H1 (cell line): ENCODE measurements around the gene KTI12. TPM values are rescaled to one million over a fixed set of nuclear protein-coding genes. Genes with fewer than 3 reads are reported as not detected.
A peak's percentile ranks its signal among the peaks of the same experiment; 100 is the strongest.

Source experiments
- CTCF ChIA-PET: fragments of 300-600 bp; sonication (Branson Sonifier 250); formaldehyde crosslinking; loops from one replicate; lab custom pipeline; 2021; ENCODE audit not compliant: partially characterized antibody; lab: Charles Lee
- POLR2A ChIA-PET: fragments of 300-600 bp; sonication (Branson Sonifier 250); formaldehyde crosslinking; loops from one replicate; lab custom pipeline; 2021; ENCODE audit warnings: inconsistent platforms; ENCODE audit not compliant: partially characterized antibody; lab: Charles Lee
- DNase-seq, 2 experiments: peaks; one replicate each; pipeline versions ENCODE4 v3.0.0 to v3.0.0-alpha.2; 2010 to 2022; ENCODE audit warnings: low spot score in 2 of 2, low read depth in 1 of 2, mixed read lengths in 1 of 2
- FAIRE-seq: peaks from 2 replicates; lab custom pipeline; 2011; peaks lifted over from hg19 to GRCh38; lab: Jason Lieb, UNC
- H2AFZ ChIP-seq: 2 replicates; pipeline ENCODE4 v1.8.1; 2012; ENCODE audit warnings: low read length, inconsistent platforms
- H2AK5ac ChIP-seq: 2 replicates; pipeline ENCODE4 v1.6.1; 2013; ENCODE audit warnings: low read depth, low read length
- H2BK120ac ChIP-seq: replicated peaks from 2 replicates; pipeline ENCODE3; 2013; ENCODE audit warnings: low read depth, low read length, inconsistent platforms
- H2BK12ac ChIP-seq: 2 replicates; pipeline ENCODE4 v1.6.1; 2013; ENCODE audit warnings: low read depth, low read length
- H2BK15ac ChIP-seq: 2 replicates; pipeline ENCODE4 v1.6.1; 2013; ENCODE audit warnings: low read length
- H2BK20ac ChIP-seq: 2 replicates; pipeline ENCODE4 v1.6.1; 2013; ENCODE audit warnings: low read length
- H2BK5ac ChIP-seq: 2 replicates; pipeline ENCODE4 v1.6.1; 2013; ENCODE audit warnings: low read depth, low read length
- H3K14ac ChIP-seq: 2 replicates; pipeline ENCODE4 v1.6.1; 2013; ENCODE audit warnings: inconsistent platforms; ENCODE audit not compliant: insufficient read length
- H3K18ac ChIP-seq: 2 replicates; pipeline ENCODE4 v1.6.1; 2013; ENCODE audit warnings: low read length; ENCODE audit errors: extremely low read depth
- H3K23ac ChIP-seq: 2 replicates; pipeline ENCODE4 v1.6.1; 2013; ENCODE audit warnings: inconsistent platforms; ENCODE audit not compliant: insufficient read length
- H3K23me2 ChIP-seq: 2 replicates; pipeline ENCODE4 v1.6.1; 2013; ENCODE audit warnings: low read depth, low read length
- H3K27ac ChIP-seq: 2 replicates; pipeline ENCODE4 v1.6.1; 2011; ENCODE audit warnings: low read depth, low read length, inconsistent platforms
- H3K27me3 ChIP-seq, 4 experiments: replicated peaks in 1 of 4; 1 replicate in 1 of 4; 2 replicates in 3 of 4; pipeline versions ENCODE4 v1.6.1 to v1.8.1; 2011 to 2013; ENCODE audit warnings: low read length in 3 of 4, mild to moderate bottlenecking in 3 of 4, inconsistent platforms in 2 of 4, mixed read lengths in 2 of 4, moderate library complexity in 1 of 4; ENCODE audit not compliant: control insufficient read depth in 3 of 4, insufficient read depth in 3 of 4; ENCODE audit errors: extremely low read depth in 1 of 4
- H3K36me3 ChIP-seq, 4 experiments: 2 replicates each; pipeline versions ENCODE4 v1.6.1 to v1.8.1; 2011 to 2013; ENCODE audit warnings: mild to moderate bottlenecking in 4 of 4, low read length in 3 of 4, moderate library complexity in 2 of 4, control low read depth in 1 of 4, inconsistent platforms in 1 of 4; ENCODE audit not compliant: insufficient read depth in 4 of 4, control insufficient read depth in 2 of 4
- H3K4ac ChIP-seq: replicated peaks from 2 replicates; pipeline ENCODE3; 2013; ENCODE audit warnings: low read length, low read depth, mixed read lengths, inconsistent platforms; ENCODE audit not compliant: insufficient read length
- H3K4me1 ChIP-seq, 4 experiments: replicated peaks in 1 of 4; 1 replicate in 1 of 4; 2 replicates in 3 of 4; pipeline versions ENCODE4 v1.6.1 to v1.8.1; 2011 to 2013; ENCODE audit warnings: low read length in 3 of 4, inconsistent platforms in 2 of 4, mixed read lengths in 1 of 4; ENCODE audit not compliant: insufficient read depth in 4 of 4, control insufficient read depth in 3 of 4
- H3K4me2 ChIP-seq, 2 experiments: 2 replicates each; pipeline versions ENCODE4 v1.6.1 to v1.8.1; 2011 to 2013; ENCODE audit warnings: low read depth in 2 of 2, low read length in 2 of 2, control low read depth in 1 of 2, inconsistent platforms in 1 of 2, mild to moderate bottlenecking in 1 of 2; ENCODE audit not compliant: insufficient read depth in 1 of 2
- H3K4me3 ChIP-seq, 4 experiments: fragments of 200-600, 300-600 bp in 1 of 4; sonication (generic), shearing (Covaris generic), sonication (Bioruptor Twin) in 1 of 4; 2 replicates each; pipeline versions ENCODE4 v1.5.1 to v1.8.1; 2011 to 2016; ENCODE audit warnings: low read length in 4 of 4, low read depth in 3 of 4, control low read depth in 2 of 4, inconsistent platforms in 2 of 4, mild to moderate bottlenecking in 2 of 4, mixed read lengths in 1 of 4, moderate library complexity in 1 of 4; ENCODE audit not compliant: insufficient read depth in 2 of 4; ENCODE audit errors: extremely low read depth in 1 of 4
- H3K56ac ChIP-seq: replicated peaks from 2 replicates; pipeline ENCODE3; 2013; ENCODE audit warnings: low read depth, mild to moderate bottlenecking, mixed read lengths, low read length, inconsistent platforms; ENCODE audit not compliant: insufficient read length
- H3K79me1 ChIP-seq: 2 replicates; pipeline ENCODE4 v1.6.1; 2013; ENCODE audit warnings: low read depth, low read length, control low read depth
- H3K79me2 ChIP-seq, 2 experiments: 2 replicates each; pipeline versions ENCODE4 v1.6.1 to v1.8.1; 2012 to 2013; ENCODE audit warnings: low read length in 2 of 2, mild to moderate bottlenecking in 2 of 2, inconsistent platforms in 1 of 2; ENCODE audit not compliant: insufficient read depth in 2 of 2, control insufficient read depth in 1 of 2
- H3K9ac ChIP-seq, 4 experiments: replicated peaks in 1 of 4; 1 replicate in 1 of 4; 2 replicates in 3 of 4; pipeline versions ENCODE4 v1.6.1 to v1.8.1; 2011 to 2013; ENCODE audit warnings: low read depth in 3 of 4, low read length in 3 of 4, control low read depth in 2 of 4, mild to moderate bottlenecking in 2 of 4, moderate library complexity in 2 of 4, inconsistent platforms in 1 of 4; ENCODE audit errors: extremely low read depth in 1 of 4
- H3K9me3 ChIP-seq, 2 experiments: 2 replicates each; pipeline versions ENCODE4 v1.6.1 to v1.8.1; 2012 to 2013; ENCODE audit warnings: mild to moderate bottlenecking in 2 of 2, moderate library complexity in 2 of 2, control low read depth in 1 of 2, inconsistent platforms in 1 of 2, low read depth in 1 of 2, low read length in 1 of 2, mixed read lengths in 1 of 2; ENCODE audit not compliant: insufficient read depth in 2 of 2
- H4K20me1 ChIP-seq, 2 experiments: replicated peaks in 1 of 2; 2 replicates each; pipeline versions ENCODE3 to v1.8.1; 2011 to 2013; ENCODE audit warnings: inconsistent platforms in 2 of 2, low read length in 2 of 2, mild to moderate bottlenecking in 1 of 2; ENCODE audit not compliant: insufficient read depth in 2 of 2, control insufficient read depth in 1 of 2
- H4K5ac ChIP-seq: 2 replicates; pipeline ENCODE4 v1.6.1; 2013; ENCODE audit warnings: low read length, low read depth, mixed read lengths, inconsistent platforms; ENCODE audit not compliant: insufficient read length
- H4K8ac ChIP-seq: 2 replicates; pipeline ENCODE4 v1.8.0; 2013; ENCODE audit warnings: mild to moderate bottlenecking, moderate library complexity, low read length, inconsistent platforms; ENCODE audit not compliant: insufficient read depth; ENCODE audit errors: extremely low read depth
- H4K91ac ChIP-seq: replicated peaks from 2 replicates; pipeline ENCODE3; 2013; ENCODE audit warnings: low read length, mixed read lengths, inconsistent platforms; ENCODE audit not compliant: insufficient read length
- POLR2AphosphoS5 ChIP-seq: IDR thresholded peaks from 2 replicates; pipeline ENCODE4 v1.6.1; 2011; ENCODE audit warnings: low read depth, low read length
- RAD21 ChIP-seq, 2 experiments: IDR thresholded peaks in 1 of 2; conservative IDR thresholded peaks in 1 of 2; 2 replicates each; pipeline ENCODE4 v1.6.1; 2011; ENCODE audit warnings: low read depth in 2 of 2, low read length in 2 of 2, improper control_type of control experiment in 1 of 2, inconsistent platforms in 1 of 2, mild to moderate bottlenecking in 1 of 2, moderate library complexity in 1 of 2
- WGBS, 2 experiments: shearing (Covaris generic) in 1 of 2; methylation state at CpG; one replicate each; pipeline versions ENCODE4 v1.1.6 to v1.1.7; 2013 to 2015; ENCODE audit warnings: low lambda C conversion rate in 2 of 2, mixed read lengths in 2 of 2, inconsistent platforms in 1 of 2, low coverage in 1 of 2, missing lambda C conversion rate in 1 of 2; ENCODE audit not compliant: insufficient replicate concordance in 2 of 2, insufficient coverage in 1 of 2, insufficient read length in 1 of 2; ENCODE audit errors: extremely low coverage in 1 of 2, missing lambda C conversion rate in 1 of 2; 5-methylcytosine and 5-hydroxymethylcytosine counted together
- polyA plus RNA-seq, 7 experiments: library from polyadenylated mRNA; depleted of rRNA in 3 of 7; stranded (reverse) in 5 of 7; unstranded in 2 of 7; fragments of >200 nt in 5 of 7; fragments of 200-250 nt in 2 of 7; gene quantifications; 1 replicate in 5 of 7; 2 replicates in 1 of 7; 4 replicates in 1 of 7; pipeline versions ENCODE4 v1.2.1 to v1.2.3, GENCODE V29; 2011 to 2013; ENCODE audit warnings: missing spikeins in 2 of 7, mixed read lengths in 2 of 7
- total RNA-seq: library from RNA; stranded (reverse); fragmentation: NEBNext Ultra II Directional; extraction: Animal tissue kit (Norgen Biotek cat#: 25700); gene quantifications from 2 replicates; pipeline ENCODE4 v1.2.1, GENCODE V29; 2021

The KTI12 gene
- total and polyA plus RNA-seq, 2 of the 8 experiments (the other 6 are each of a cell fraction or from before 2014, with no cell fraction given), result 7.5 to 16.2 TPM

DNA sequence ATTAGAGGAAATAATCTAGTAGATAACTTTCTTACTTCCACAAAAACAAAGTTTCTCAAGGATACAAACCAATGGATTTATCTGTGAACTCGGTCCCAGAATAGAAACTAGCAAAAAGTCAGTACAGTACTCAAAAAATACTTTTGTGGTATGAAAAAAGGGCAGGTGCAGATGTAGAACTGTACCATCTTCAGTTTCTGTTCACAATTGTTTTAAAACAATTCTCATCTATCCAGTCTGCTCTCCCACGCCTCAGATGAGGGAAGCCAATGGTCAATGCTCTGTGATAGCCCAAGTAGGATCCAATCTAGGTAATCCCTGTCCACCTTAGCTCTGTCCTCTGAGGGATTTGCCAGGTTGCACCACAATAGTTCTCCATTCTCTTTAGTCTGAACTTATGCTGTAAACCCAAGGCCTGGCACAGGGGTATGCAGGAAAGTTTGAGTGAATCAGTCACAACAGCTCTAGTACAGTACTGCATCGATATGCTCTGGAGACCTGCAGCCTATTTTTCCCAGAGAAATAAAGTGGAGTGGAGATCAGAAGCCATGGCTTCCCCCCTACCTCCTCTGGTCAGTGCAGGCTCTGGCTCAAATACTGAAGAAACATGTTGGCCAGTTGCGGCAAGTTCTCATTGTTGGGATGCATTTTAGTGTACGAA lies 1.4 kb downstream of the KTI12 start:
- Histone ChIP-seq H2AK5ac (no peak overlapping the region), H3K9ac (peak overlapping the region in 2 of 4 experiments; percentile 52 to 84; a peak in 3 of 7 replicates), H3K18ac (no peak overlapping the region), H3K56ac (no peak overlapping the region), H3K4ac (no peak overlapping the region), H3K27ac (no peak overlapping the region), H3K27me3 (no peaks in the 10 kb centered on the region), H2BK120ac (no peak overlapping the region), H4K20me1 (peaks cover 2 to 5% of the 10 kb centered on the region in 2 experiments), H3K79me1 (peaks cover 3% of the 10 kb centered on the region; the same call in 1 of the 2 replicates), H2BK12ac (no peak overlapping the region), H2BK20ac (no peak overlapping the region), H3K23ac (no peak overlapping the region), H3K14ac (no peak overlapping the region), H4K8ac (0 out of 2 replicates have a peak overlapping the region, but pooled peaks have one; percentile 4), H3K4me2 (peak overlapping the region; percentile 68 to 88), H3K9me3 (no peaks in the 10 kb centered on the region), H3K79me2 (peaks cover 4 to 21% of the 10 kb centered on the region in 2 experiments; a peak in 3 of 4 replicates), H4K91ac (no peak overlapping the region), H3K36me3 (peaks cover 0 to 20% (median 2%) of the 10 kb centered on the region in 4 experiments; a peak in 3 of 8 replicates), H2AFZ (no peak overlapping the region), H3K4me3 (peak overlapping the region; percentile 68 to 94 (median 81)), H2BK5ac (no peak overlapping the region), H4K5ac (no peak overlapping the region), H3K23me2 (peaks cover 5% of the 10 kb centered on the region; the same call in 1 of the 2 replicates), H3K4me1 (peaks cover 2 to 4% (median 2%) of the 10 kb centered on the region in 4 experiments; a peak in 4 of 7 replicates), H2BK15ac (no peak overlapping the region)
- CTCF ChIA-PET, result interaction anchor here (0.6 kb wide), 1 partner anchor 196 kb away, joined by 4 read pairs; no protein-coding TSS in a partner anchor
- WGBS, 2 experiments, result 76% methylated on average over 5 of the region's 5 CpGs; no CpG with 5 or more reads in 1 of the 2 experiments
- no peak for DNase-seq
- POLR2A ChIA-PET, result interaction anchor here (0.5 to 4.4 kb wide), 6 partner anchors 10 to 42 kb away, joined by 3 to 54 read pairs (median 5); partner anchors contain the start of genes BTF3L4, RAB3B and TXNDC12
- FAIRE-seq, result no peak
- TF ChIP-seq POLR2AphosphoS5 (no peak), RAD21 (IDR thresholded peaks at IDR 0.05 in 1 of 2, conservative IDR thresholded peaks at IDR 0.05 in 1 of 2; ENCODE audit: low read depth in 2 of 2, low read length in 2 of 2) (no peak)
